Myocyte (in vitro differentiated cells): ENCODE data around the gene PPIG. TPM values are rescaled to one million over a fixed set of nuclear protein-coding genes. Genes with fewer than 3 reads are reported as not detected.
"Not testable (repeated sequence)": the region's sequence is repeated elsewhere in the genome, so short reads cannot be mapped to it uniquely, and the experiment has no call there.

ENCODE experiments used
- DNase-seq: peaks from one replicate; pipeline ENCODE4 v3.0.0-alpha.2; 2012; ENCODE audit warnings: low read depth
- total RNA-seq: library from RNA; depleted of rRNA; stranded (reverse); fragments of >200 nt; gene quantifications from 2 replicates; pipeline ENCODE4 v1.2.3, GENCODE V29; 2014

PPIG gene
- total RNA-seq, 1 donor from 2014 or later: 38.5 TPM

DNA sequence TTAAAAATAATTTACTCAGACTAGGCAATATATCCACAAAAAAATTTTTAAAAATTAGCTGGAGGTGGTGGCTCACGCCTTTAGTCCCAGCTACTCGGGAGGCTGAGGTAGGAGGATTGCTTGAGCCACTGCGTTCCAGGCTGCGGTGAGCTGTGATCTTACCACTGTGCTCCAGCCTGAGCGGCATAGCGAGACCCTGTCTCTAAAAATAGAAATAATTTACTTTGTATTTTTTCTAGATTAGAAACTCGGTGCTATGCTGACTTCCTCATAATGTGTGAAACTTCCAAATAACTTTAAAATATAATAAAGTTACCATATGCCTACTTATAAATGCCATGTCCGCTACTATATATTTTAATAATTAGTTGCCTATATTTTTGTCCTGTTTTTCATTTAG, 6.7 kb downstream of the PPIG start:
- DNase-seq: no peak

DNA sequence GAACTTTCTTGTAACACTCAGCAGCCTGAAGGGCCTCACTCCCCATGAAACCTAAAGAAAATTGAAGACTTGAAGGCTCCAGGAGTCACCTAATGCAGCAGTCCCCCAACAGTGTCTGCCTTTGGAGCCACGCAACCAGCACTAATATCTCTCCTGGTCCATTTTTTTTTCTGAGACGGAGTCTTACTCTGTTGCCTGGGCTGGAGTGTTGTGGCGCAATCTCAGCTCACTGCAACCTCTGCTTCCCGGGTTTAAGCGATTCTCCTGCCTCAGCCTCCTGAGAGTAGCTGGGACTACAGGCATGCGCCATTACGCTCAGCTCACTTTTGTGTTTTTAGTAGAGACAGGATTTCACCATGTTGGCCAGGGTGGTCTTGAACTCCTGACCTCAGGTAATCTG, 12.4 kb downstream of the PPIG start:
- DNase-seq: not testable (repeated sequence)

DNA sequence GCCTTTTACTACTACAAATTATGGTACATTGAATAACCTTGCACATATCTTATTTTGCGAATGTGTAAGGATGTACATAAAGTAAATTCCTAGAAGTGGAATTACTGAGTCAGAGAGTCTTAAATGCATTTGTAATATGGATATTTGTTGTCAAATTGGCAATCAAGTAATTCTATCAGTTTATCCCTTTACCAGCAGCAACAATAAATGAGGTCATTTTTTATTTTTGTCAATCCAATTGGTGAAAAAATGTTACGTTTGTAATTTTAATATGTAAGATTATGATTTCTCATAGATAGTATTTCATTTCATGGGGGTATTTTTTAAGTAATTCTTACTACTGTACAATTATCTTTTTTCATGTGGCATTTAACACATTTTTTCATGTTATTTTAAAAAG, 14.8 kb downstream of the PPIG start:
- no peak for DNase-seq

DNA sequence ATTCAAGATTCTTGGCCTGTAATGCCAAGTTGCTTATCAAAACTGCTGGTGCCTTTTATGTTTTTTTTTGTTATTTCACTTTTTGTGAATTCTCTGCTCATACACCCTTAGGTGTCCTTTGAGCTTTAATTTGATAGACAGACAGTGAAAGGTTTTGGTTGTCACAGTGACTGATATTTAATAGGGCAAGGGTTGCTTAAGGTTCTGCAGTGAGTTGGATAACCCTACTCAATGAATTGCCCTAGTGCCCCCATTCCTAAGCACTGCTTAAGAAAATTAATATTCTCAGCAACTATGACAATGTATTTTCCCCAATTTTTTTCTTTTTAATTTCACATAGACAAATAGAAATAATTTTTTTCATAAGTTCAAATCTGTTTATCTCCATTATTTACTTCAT, 15.4 kb downstream of the PPIG start:
- no peak for DNase-seq

DNA sequence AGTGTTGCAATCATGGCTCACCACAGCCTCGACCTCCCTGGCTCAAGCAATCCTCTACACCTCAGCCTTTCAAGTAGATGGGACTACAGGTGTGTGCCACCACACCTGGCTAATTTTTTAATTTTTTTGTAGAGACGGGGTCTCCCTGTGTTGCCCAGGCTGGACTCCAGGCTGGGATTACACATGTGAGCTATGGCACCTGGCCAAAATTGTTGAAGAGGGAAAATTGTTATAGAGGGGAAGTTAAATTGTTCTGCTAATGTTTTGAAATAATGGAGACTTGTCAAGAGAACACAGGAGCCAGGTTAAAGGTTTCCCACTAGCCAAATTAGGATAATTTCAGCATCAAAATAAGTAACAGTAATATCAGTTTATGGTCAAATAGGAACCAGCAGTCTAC, 25.1 kb downstream of the PPIG start:
- DNase-seq: no peak

DNA sequence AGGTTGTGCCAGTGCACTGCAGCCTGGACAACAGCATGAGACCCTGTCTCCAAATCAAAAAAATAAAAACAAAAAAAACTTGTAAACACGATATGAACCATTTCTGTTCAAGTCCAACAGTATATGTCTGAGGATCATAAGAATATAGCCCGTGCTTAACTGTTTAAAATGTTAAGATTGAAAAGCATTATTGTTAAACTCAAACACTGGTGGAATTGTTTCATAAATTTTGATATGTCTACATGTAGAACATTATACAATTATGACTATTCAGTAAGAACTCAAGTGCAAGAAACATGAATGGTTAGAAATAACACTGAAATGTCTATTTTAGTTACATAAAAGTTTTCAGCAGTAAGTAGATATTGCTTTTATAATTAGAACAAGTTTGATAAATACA, 29.7 kb downstream of the PPIG start:
- DNase-seq: no peak

DNA sequence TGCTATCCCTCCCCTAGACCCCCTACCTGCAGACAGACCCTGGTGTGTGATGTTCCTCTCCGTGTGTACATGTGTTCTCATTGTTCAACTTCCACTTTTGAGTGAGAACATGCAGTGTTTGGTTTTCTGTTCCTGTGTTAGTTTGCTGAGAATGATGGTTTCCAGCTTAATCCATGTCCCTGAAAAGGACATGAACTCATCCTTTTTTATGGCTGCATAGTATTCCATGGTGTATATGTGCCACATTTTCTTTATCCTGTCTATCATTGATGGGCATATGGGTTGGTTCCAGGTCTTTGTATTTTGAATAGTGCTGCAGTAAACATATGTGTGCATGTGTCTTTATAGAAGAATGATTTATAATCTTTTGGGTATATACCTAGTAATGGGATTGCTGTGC, 31.8 kb downstream of the PPIG start:
- DNase-seq: not testable (repeated sequence)

DNA sequence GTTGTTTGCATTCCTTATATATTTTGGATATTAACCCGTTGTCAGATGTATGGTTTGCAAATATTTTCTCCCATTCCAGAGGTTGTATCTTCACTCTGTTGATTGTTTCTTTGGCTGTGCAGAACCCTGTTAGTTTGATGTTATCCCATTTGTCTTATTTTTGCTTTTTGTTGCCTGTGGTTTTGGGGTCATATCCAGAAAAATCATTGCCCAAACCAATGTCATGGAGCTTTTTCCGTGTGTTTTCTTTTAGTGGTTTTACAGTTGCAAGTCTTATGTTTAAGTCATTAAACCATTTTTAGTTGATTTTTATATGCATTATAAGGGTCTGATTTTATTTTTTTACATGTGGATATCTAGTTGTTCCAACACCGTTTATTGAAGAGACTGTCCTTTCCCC, 35.8 kb downstream of the PPIG start:
- peak; percentile 25 for DNase-seq

DNA sequence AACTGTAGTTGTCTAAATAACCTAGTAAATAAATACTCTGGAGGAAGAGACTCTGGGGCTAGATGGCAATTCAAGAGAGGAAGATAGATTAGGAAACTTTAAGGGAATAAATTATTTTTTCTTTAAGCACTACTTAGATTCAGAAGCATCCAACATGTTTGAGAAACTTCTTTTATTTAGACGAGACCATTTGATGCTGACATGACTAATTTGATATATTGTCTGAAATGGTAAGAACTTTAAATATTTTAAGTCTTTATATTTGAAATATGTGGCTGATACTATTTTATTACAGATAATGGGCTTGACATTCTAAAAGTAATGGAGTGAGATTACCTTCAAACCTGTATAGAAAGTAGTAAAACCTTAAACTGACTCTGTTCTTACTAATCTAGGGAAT, 36.4 kb downstream of the PPIG start:
- no peak for DNase-seq

DNA sequence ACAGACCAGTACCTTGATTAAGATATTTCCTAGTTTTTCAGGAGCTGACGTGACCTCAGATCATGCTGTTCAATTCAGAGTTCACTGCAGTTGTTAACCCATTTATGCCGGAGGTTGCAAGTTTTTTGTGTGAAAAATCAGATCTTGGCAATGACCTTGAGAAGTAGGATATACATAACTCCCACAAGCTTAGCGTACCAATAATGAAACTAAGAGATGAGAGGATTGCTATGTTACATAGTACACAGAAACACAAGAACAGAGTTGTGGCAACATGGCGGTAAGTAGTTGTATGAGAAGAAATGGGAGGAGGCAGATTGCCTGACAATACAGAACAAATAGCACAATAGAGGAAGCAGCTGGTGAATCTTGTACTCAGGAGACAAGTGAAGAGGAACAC, 39.1 kb downstream of the PPIG start:
- no peak for DNase-seq

DNA sequence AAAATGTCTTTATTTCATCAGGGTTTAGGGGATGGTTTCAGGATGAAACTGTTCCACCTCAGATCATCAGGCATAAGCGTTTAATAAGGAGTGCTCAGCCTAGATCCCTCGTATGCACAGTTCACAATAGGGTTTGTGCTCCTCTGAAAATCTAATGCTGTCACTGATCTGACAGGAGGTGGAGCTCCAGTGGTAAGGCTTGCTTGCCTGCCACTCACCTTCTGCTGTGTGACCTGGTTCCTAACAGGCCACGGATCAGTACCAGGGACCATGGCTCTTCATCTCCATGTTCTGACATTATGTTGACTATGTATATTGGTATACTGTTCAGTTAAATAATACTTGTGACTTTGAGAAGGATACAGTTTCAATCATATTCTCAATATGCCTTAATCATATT, 41.6 kb downstream of the PPIG start:
- no peak for DNase-seq

DNA sequence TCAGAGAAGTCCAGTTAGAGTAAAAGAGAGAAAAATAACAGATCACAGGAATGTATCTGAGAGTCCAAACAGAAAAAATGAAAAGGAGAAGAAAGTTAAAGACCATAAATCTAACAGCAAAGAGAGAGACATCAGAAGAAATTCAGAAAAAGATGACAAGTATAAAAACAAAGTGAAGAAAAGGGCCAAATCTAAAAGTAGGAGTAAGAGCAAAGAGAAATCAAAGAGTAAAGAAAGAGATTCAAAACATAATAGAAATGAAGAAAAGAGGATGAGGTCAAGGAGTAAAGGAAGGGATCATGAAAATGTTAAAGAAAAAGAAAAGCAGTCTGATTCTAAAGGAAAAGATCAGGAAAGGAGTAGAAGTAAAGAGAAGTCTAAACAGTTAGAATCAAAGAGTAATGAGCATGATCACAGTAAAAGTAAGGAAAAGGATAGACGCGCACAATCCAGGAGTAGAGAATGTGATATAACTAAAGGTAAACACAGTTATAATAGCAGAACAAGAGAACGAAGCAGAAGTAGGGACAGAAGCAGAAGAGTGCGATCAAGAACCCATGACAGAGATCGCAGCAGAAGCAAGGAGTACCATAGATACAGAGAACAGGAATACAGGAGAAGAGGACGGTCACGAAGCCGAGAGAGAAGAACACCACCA, 52.4 kb downstream of the PPIG start:
- DNase-seq: no peak

DNA sequence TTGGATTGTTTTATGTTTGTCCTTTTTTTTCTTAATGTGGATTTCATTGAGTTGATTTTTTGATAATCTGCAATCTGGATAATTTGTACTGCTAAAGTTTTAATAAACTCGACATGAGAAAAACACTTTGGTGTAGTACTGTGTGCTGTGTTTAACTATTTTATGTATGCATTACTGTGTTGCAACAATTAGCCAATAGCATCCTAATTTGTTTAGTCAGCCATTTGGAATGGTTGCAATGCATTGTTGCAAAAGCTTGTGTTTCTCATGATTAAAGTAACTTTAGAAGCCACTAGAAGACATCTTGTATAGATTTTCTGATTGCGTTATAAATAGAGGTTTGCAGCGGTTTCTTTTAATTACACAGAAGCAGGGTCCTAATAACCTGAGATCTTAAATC, 53.5 kb downstream of the PPIG start:
- DNase-seq: no peak

DNA sequence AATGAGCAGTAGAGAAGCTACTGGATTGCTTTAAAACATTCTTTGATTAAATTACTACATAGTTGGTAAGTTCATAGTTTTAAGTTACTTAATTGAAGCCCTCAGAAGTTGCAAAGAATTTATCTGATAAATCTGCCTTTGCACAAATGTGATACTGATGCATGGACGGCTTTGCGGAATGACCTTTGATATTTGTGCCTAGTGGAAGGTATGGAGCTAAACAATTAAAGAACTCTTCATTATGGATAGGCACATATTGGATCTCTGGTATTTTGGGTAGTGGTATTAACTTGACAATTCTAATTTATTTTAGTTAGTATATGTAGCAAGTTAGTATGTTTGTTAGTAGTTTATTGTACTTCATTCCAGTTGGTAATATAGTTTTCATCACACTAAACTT, 56.0 kb downstream of the PPIG start:
- no peak for DNase-seq

DNA sequence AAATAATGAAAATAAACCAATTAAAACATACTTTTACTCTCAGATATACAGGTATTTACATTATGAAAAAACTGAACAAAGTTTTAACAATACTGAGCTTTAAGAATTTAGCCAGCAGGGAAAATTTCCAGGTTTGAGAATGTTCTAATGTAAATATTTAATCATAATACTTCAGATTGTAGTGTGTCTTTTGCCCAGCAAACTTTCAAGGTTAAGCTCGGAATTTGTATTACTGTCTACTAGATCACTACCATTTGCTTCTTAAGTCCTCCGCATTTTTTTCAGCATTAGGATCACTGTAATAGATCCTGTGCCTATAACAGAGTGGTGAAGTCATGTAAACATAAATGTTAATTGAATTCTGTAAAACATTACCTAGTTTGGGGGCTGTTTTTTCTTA, 57.3 kb downstream of the PPIG start:
- DNase-seq: no peak

DNA sequence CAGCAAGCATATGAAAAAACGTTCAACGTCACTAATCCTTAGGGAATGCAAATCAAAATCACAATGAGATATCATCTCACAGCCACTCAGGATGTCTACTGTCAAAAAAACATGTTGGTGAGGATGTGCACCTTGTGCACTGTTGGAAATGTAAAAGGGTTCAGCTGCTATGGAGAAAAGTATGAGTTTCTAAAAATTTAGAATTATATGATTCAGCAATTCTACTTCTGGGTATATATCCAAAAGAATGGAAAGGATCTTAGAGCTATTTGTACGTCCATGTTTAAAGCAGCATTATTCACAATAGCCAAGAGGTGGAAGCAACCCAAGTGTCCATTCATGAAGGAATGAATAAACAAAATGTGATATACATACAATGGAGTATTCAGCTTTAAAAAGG, 60.0 kb downstream of the PPIG start:
- no peak for DNase-seq

DNA sequence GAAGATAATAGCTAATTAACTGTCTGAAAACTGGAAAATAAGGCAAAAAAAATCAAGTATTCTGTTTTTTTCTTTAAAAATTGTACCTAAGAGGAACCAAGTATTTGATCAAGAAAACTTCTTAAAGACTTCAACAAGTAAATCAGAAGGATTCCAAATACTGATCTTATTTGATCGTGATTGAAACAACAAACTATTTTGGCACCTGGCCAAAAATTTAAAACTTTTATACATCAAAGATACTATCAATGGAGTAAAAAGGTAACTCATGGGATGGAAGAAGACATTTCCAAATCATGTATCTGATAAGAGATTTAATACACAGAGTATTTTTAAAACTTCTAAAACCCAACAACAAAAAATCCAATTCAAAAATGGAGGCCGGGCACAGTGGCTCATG, 63.3 kb downstream of the PPIG start:
- no peak for DNase-seq

DNA sequence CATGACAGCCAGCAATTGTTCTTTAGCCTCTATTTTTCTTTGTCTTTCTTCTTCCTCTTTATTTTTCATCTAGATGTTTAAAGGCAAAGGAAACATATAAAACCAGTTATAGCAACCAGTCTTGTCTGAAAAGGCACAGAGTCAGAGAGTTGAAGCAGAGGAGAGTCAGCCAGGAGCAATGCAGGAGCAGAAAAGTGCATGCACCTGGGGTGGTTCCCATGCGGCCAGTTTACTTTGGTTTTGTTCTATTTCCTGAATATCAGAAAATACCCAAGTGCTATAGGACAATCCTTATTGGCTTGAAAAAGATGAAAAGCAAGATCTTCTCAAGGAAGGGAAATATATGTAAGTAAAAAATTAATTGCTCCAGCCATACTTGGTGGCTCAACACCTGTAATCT, 65.1 kb downstream of the PPIG start:
- no peak for DNase-seq

DNA sequence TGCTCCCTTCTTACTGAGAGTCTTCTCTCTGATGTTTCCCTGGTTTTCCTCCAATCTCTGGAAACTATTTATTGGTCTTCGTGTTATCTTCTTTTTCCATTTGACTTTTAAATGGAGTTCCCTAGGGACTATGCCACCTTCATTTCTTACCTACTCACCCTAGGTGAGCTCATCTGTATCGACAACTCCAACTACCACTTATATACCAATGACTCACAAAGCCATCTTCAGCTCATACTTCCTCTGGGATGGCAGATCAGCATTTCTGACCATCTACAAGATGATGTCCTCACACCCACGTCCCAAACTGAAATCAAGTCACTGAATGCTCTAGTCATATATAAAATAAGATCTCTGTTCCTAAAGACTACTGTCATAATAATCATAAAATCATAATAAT, 69.5 kb downstream of the PPIG start:
- DNase-seq: no peak

DNA sequence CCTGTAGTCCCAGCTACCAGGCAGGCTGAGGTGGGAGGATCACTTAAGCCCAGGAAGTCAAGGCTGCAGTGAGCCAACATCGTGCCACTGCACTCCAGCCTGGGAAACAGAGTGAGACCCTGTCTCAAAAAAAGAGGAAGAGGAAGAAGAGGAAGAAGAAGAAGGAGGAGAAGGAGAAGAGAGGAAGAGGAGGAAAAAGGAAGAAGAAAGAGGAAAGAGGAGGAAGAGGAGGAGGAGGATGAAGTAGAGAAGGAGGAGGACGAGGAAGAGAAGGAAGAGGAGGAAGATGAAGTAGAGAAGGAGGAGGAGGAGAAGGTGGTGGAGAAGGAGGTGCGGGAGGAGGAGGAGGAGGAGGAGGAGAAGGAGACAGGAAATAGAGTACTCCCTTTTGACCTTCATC, 72.0 kb downstream of the PPIG start:
- DNase-seq: no peak

DNA sequence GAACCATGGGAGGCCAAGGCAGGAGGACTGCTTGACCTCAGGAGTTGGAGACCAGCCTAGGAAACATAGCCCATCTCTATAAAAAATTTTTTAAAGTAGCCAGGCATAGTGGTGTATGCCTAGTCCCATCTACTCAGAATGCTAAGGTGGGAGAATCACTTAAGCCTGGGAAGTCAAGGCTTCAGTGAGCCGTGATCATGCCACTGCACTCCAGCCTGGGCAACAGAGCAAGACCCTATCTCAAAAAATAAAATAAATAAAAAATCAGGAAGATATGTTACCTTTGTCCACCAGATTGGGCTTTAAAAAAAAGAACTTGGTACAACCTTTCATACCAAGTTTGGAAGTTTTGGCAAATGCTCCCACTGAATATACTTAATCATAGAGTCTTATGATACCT, 74.7 kb downstream of the PPIG start:
- DNase-seq: no peak

DNA sequence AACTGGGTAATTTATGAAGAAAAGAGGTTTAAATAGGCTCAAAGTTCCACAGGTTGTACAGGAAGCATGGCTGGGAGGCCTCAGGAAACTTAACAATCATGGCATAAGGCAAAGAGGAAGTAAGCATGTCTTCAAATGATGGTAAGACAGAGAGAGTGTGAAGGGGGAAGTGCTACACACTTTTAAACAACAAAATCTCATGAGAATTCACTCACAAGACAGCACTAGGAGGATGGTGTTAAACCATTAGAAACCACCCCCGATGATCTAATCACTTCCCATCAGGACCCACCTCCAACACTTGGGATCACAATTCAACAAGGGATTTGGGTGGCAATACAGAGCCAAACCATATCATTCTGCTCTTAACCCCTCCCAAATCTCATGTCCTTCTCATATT, 75.2 kb downstream of the PPIG start:
- no peak for DNase-seq

DNA sequence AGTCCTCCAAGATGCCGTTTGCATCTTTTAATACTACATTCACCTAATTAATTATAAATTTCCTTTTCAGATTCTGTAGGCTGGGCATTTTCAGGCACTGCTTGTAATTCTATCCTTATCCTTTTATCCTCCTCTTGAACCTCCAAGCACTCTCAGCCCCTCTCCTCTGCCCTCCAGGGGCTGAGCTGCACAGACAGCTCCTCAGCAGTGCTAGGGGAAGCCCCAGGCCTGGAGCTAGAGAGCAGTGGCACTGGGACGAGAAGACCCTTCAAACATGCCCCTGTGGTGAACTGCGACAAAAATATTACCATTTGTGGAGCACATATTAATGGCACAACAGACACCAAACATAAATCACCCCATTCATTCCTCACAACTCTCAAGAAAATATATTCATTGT, 77.1 kb downstream of the PPIG start:
- no peak for DNase-seq

DNA sequence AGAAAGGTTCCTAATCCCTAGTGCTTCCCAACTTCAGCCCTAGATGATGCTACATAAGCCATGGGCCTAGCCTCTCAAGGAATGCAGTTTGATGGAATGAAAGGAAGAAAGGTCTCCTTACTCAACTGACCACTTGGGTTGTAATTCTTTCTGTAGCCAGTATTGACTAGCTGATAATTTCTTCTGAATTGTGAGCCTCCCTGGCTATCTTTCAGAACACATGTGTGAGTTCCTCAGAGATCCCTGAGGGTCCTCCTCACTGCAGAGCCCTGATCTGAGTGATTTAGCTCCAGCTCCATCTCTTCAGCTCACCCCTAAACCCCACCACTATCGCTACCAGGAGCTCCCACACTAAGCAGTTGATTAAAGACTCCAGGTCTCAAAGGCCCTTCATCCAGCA, 78.6 kb downstream of the PPIG start:
- no peak for DNase-seq
